Midbrain (tissue), 1 donor: ENCODE measurements around the gene PLGRKT.

Experiments used
- DNase-seq: peaks from one replicate; lab custom pipeline; 2025; lab: John Stamatoyannopoulos, UW

Gene PLGRKT

GRCh38 chr9:5310851-5311250 lies 126.9 kb downstream of the PLGRKT start:
- no peak for DNase-seq
